ENCODE measurements around the gene POT1. TPM values are rescaled to one million over a fixed set of nuclear protein-coding genes. Genes with fewer than 3 reads are reported as not detected.

POT1 gene
- total and polyA plus RNA-seq, 2 of the 13 experiments (the other 11 are each of a cell fraction or from before 2014, with no cell fraction given), result 21.7 to 23.4 TPM

GRCh38 chr7:124784879-124785818 is 144.5 kb downstream of the POT1 start:
- POLR2A ChIA-PET, result no interaction called here
- WGBS (ENCODE audit: low lambda C conversion rate), result 27% methylated on average over 9 of the region's 9 CpGs
- no TSS peak for BruUV-seq (replicated peaks)
- ATAC-seq (peak; percentile 88), DNase-seq (ENCODE audit: low spot score) (peak; percentile 37), FAIRE-seq (peak; percentile 72)
- Histone ChIP-seq H3K9ac (ENCODE audit: insufficient read depth, low read depth, low read length) (no peak overlapping the region), H3K4me1 (ENCODE audit: insufficient read depth, low read length) (peaks cover 12% of the 10 kb centered on the region; the same call in 1 of the 2 replicates), H3K4me2 (ENCODE audit: low read depth, low read length) (no peak overlapping the region), H3K4me3 (replicated peaks in 1 of 3; ENCODE audit: insufficient read depth in 1 of 3, low read depth in 2 of 3, low read length in 3 of 3) (no peak overlapping the region), H3K27ac (ENCODE audit: extremely low read length, insufficient read depth, low read length) (no peak overlapping the region), H3K36me3 (replicated peaks in 1 of 2; ENCODE audit: control insufficient read depth in 1 of 2, insufficient read depth in 2 of 2, low read length in 2 of 2) (no peaks in the 10 kb centered on the region), H3K27me3 (ENCODE audit: control insufficient read depth in 1 of 2, insufficient read depth in 2 of 2, low read length in 2 of 2) (no peaks in the 10 kb centered on the region), H3K9me3 (ENCODE audit: low read length) (no peaks in the 10 kb centered on the region), H2AFZ (ENCODE audit: low read length) (no peak overlapping the region), H4K20me1 (ENCODE audit: insufficient read depth, low read length) (no peaks in the 10 kb centered on the region), H3K79me2 (ENCODE audit: insufficient read depth, low read length) (no peaks in the 10 kb centered on the region)
- in situ Hi-C loops (cut with HindIII; ENCODE audit: extremely low pct_ligation_motif_present, low pct_unique_long_range_greater_than_20kb) (loop anchor here (5.0 kb wide), 1 partner anchor 633 kb away; no protein-coding TSS in a partner anchor), intact Hi-C loops (cut with micrococcal nuclease; ENCODE audit: unreplicated experiment) (loop anchor here (1.0 to 10.0 kb wide), 4 partner anchors 300 to 684 kb away; no protein-coding TSS in a partner anchor)
- CTCF ChIA-PET (ENCODE audit: low intra/inter-chr PET ratio, low total read pairs), result interaction anchor here (0.6 to 1.4 kb wide), 4 partner anchors 614 to 632 kb away, joined by 3 to 9 read pairs (median 5); no protein-coding TSS in a partner anchor
- TF ChIP-seq RAD21 (CRISPR knock-in tag; IDR thresholded peaks at IDR 0.05) (peak; percentile 85), BHLHE40 (IDR thresholded peaks at IDR 0.05; ENCODE audit: low read length) (peak; percentile 9; the same call in 1 of the 2 replicates), STAG1 (CRISPR knock-in tag; IDR thresholded peaks at IDR 0.05) (peak; percentile 94), CTCF (CRISPR knock-in tag; IDR thresholded peaks at IDR 0.05) (peak; percentile 86), AGO2 (optimal IDR thresholded peaks at IDR 0.05; ENCODE audit: low read depth, low read length) (no peak), WIZ (CRISPR knock-in tag; IDR thresholded peaks at IDR 0.05) (no peak), SIX4 (CRISPR knock-in tag; IDR thresholded peaks at IDR 0.05) (no peak), MIXL1 (CRISPR knock-in tag; IDR thresholded peaks at IDR 0.05) (peak; percentile 46; the same call in 1 of the 2 replicates), ZNF362 (CRISPR knock-in tag; IDR thresholded peaks at IDR 0.05; ENCODE audit: borderline replicate concordance) (peak; percentile 74; the same call in 1 of the 2 replicates), KLF16 (CRISPR knock-in tag; IDR thresholded peaks at IDR 0.05) (peak in 1 of 2 experiments; percentile 46; a peak in 1 of 4 replicates), SMC3 (IDR thresholded peaks at IDR 0.05; ENCODE audit: low read length) (peak; percentile 96)

All from HepG2 (cell line).